Measurements from ENCODE around the gene HIPK2. TPM values are rescaled to one million over a fixed set of nuclear protein-coding genes. Genes with fewer than 3 reads are reported as not detected.

HIPK2 gene
- total RNA-seq, 1 donor from 2014 or later = 75.8 TPM

- TF ChIP-seq CTCF (IDR thresholded peaks at IDR 0.05; ENCODE audit: unreplicated experiment) = no peak
- no peaks in the 10 kb centered on the region for H3K27me3 Mint-ChIP-seq (ENCODE audit: low read depth)
- H3K4me3 Mint-ChIP-seq = no peak overlapping the region
- no peak for DNase-seq (ENCODE audit: low spot score in 2 of 2, unreplicated experiment in 2 of 2)
- H3K9me3 Mint-ChIP-seq = peaks cover 7% of the 10 kb centered on the region
- peaks cover 24% of the 10 kb centered on the region for H3K36me3 Mint-ChIP-seq
- H3K27ac Mint-ChIP-seq = no peak overlapping the region
- H3K4me1 Mint-ChIP-seq = peaks cover 15% of the 10 kb centered on the region
These were observed 14.9 kb downstream of the HIPK2 start for GRCh38 chr7:139762886-139763285.

- Mint-ChIP-seq H3K27ac (no peak overlapping the region), H3K4me3 (no peak overlapping the region), H3K9me3 (no peaks in the 10 kb centered on the region), H3K36me3 (peaks cover 18% of the 10 kb centered on the region), H3K27me3 (ENCODE audit: low read depth) (no peaks in the 10 kb centered on the region), H3K4me1 (peaks cover 9% of the 10 kb centered on the region)
- TF ChIP-seq CTCF (IDR thresholded peaks at IDR 0.05; ENCODE audit: unreplicated experiment) = no peak
- no peak for DNase-seq (ENCODE audit: low spot score in 2 of 2, unreplicated experiment in 2 of 2)
These were observed 19.4 kb downstream of the HIPK2 start for GRCh38 chr7:139758388-139758787.

- no peak for DNase-seq (ENCODE audit: low spot score in 2 of 2, unreplicated experiment in 2 of 2)
- no peaks in the 10 kb centered on the region for H3K27me3 Mint-ChIP-seq (ENCODE audit: low read depth)
- H3K36me3 Mint-ChIP-seq = peaks cover 18% of the 10 kb centered on the region
- TF ChIP-seq CTCF (IDR thresholded peaks at IDR 0.05; ENCODE audit: unreplicated experiment) = no peak
- peaks cover 7% of the 10 kb centered on the region for H3K4me1 Mint-ChIP-seq
- no peak overlapping the region for H3K4me3 Mint-ChIP-seq
- H3K27ac Mint-ChIP-seq = no peak overlapping the region
- no peaks in the 10 kb centered on the region for H3K9me3 Mint-ChIP-seq
These were observed 19.8 kb downstream of the HIPK2 start for GRCh38 chr7:139757968-139758367.

GRCh38 chr7:139753693-139754111 lies 24.1 kb downstream of the HIPK2 start:
- H3K4me1 Mint-ChIP-seq = peaks cover 8% of the 10 kb centered on the region
- H3K27me3 Mint-ChIP-seq (ENCODE audit: low read depth) = no peaks in the 10 kb centered on the region
- no peak overlapping the region for H3K27ac Mint-ChIP-seq
- H3K4me3 Mint-ChIP-seq = no peak overlapping the region
- no peak for TF ChIP-seq CTCF (IDR thresholded peaks at IDR 0.05; ENCODE audit: unreplicated experiment)
- no peak for DNase-seq (ENCODE audit: low spot score in 2 of 2, unreplicated experiment in 2 of 2)
- no peaks in the 10 kb centered on the region for H3K9me3 Mint-ChIP-seq
- peaks cover 10% of the 10 kb centered on the region for H3K36me3 Mint-ChIP-seq

GRCh38 chr7:139753081-139753692 lies 24.6 kb downstream of the HIPK2 start:
- H3K4me1 Mint-ChIP-seq = peaks cover 6% of the 10 kb centered on the region

More at GRCh38 chr7:139753081-139753692, 24.6 kb downstream of the HIPK2 start:
- TF ChIP-seq CTCF (IDR thresholded peaks at IDR 0.05; ENCODE audit: unreplicated experiment) = no peak
- H3K27me3 Mint-ChIP-seq (ENCODE audit: low read depth) = no peaks in the 10 kb centered on the region
- H3K4me3 Mint-ChIP-seq = no peak overlapping the region
- H3K36me3 Mint-ChIP-seq = peaks cover 10% of the 10 kb centered on the region
- H3K9me3 Mint-ChIP-seq = no peaks in the 10 kb centered on the region
- H3K27ac Mint-ChIP-seq = no peak overlapping the region
- DNase-seq (ENCODE audit: low spot score in 2 of 2, unreplicated experiment in 2 of 2) = no peak

All from mesothelial cell of epicardium (in vitro differentiated cells).